ENCODE data around the gene FGD5. TPM values are rescaled to one million over a fixed set of nuclear protein-coding genes. Genes with fewer than 3 reads are reported as not detected.
A peak's percentile ranks its signal among the peaks of the same experiment; 100 is the strongest.

The FGD5 gene
- total and polyA plus RNA-seq, 9 of the 15 experiments (the other 6 are each of a cell fraction or from before 2014, with no cell fraction given) = 0.18 TPM; not detected in 8

DNA sequence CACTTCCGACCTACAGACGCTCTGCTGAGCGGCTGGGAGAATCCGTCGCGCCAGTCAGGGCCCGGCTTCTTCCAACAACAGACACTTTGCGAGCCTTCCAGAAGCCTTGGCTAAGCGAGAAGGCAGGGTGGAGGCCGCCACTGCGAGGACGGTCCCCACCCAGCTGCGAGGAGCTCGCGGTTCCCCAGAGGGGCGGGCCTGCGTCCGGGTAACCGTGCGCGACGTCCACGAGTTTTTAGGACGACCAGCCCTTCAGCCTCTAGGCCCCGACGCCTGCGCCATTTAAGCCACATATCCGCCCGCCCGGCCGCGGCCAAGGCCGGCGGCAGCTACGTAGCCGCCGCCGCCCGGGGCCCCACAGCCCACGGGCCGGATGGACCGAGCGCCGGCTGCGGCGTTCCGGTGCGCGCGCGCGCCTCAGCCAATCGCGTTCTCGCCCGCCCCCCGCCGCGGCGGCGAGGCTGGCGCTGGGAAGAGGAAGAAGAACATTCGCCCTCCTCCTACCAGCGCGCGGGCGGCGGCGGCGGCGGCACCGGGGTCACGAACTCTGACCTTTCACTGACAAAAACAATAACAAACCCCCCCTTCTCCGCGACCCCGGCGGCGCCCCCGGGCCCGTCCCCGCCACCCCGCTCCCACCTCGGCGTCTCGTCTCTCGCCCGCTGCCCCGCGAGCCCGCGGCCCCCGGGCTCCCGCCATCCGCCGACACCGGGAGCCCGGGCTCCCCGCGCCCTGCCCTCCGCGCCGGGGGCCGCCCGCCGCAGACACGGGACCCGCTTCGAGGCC lies 128.5 kb downstream of the FGD5 start, which contains the start of gene NR2C2 (continued):
- TF ChIP-seq ZBTB11 (CRISPR knock-in tag; IDR thresholded peaks at IDR 0.05) = peak in 1 of 3 experiments; percentile 90; a peak in 2 of 6 replicates
- peak; percentile 85 for TF ChIP-seq HNRNPLL (IDR thresholded peaks at IDR 0.05; ENCODE audit: low read depth, low read length, poor library complexity, severe bottlenecking)
- 0 out of 2 replicates have a peak, but pooled peaks have one; percentile 18 for TF ChIP-seq HDAC2 (IDR thresholded peaks at IDR 0.05)
- 0 out of 2 replicates have a peak, but pooled peaks have one; percentile 43 for TF ChIP-seq POLR2AphosphoS2 (IDR thresholded peaks at IDR 0.05; ENCODE audit: low read length)
- TF ChIP-seq ARID3A (IDR thresholded peaks at IDR 0.05; ENCODE audit: borderline replicate concordance, low read depth, low read length) = 0 out of 2 replicates have a peak, but pooled peaks have one; percentile 14
- no peak for TF ChIP-seq ELF4 (CRISPR knock-in tag; IDR thresholded peaks at IDR 0.05)
- peak; percentile 87 for TF ChIP-seq CCNT2 (IDR thresholded peaks at IDR 0.05; ENCODE audit: borderline replicate concordance, extremely low read depth, insufficient read length, low read depth, low read length)
- TF ChIP-seq ATF1 (CRISPR knock-in tag; IDR thresholded peaks at IDR 0.05) = no peak
- TF ChIP-seq ATF1 (tag; IDR thresholded peaks at IDR 0.05) = peak; percentile 76
- TF ChIP-seq E2F4 (CRISPR knock-in tag; IDR thresholded peaks at IDR 0.05; ENCODE audit: low read depth) = no peak
- TF ChIP-seq HDAC8 (tag; IDR thresholded peaks at IDR 0.05) = 0 out of 2 replicates have a peak, but pooled peaks have one; percentile 23
- peak; percentile 85 for TF ChIP-seq ARID4B (CRISPR knock-in tag; IDR thresholded peaks at IDR 0.05)
- peak; percentile 24; the same call in 1 of the 2 replicates for TF ChIP-seq MTA2 (IDR thresholded peaks at IDR 0.05; ENCODE audit: low read depth)
- no peak for TF ChIP-seq ZSCAN32 (CRISPR knock-in tag; IDR thresholded peaks at IDR 0.05)

Data from K562 (cell line).